Neural cell (in vitro differentiated cells): ENCODE measurements around the gene TYMP. TPM values are rescaled to one million over a fixed set of nuclear protein-coding genes. Genes with fewer than 3 reads are reported as not detected.

ENCODE experiments used
- H2AFZ ChIP-seq: fragments of 200-600, 300-800 bp; sonication (generic), shearing (Covaris generic); 2 replicates; pipeline ENCODE4 v1.6.0; 2014; ENCODE audit warnings: low read depth, mild to moderate bottlenecking, antibody characterized with exemption, low read length, moderate library complexity
- H3F3A ChIP-seq: fragments of 200-600 bp; shearing (Covaris generic); 2 replicates; pipeline ENCODE4 v1.6.1; 2016; ENCODE audit warnings: mild to moderate bottlenecking, moderate library complexity, mixed read lengths, antibody characterized with exemption, low read length; ENCODE audit not compliant: insufficient read depth, poor library complexity, severe bottlenecking
- H3K27ac ChIP-seq: fragments of 200-600, 300-800 bp; sonication (generic), shearing (Covaris generic); 2 replicates; pipeline ENCODE4 v1.5.1; 2014; ENCODE audit warnings: mild to moderate bottlenecking, low read length, moderate library complexity
- H3K27me3 ChIP-seq: fragments of 300-800, 200-600 bp; sonication (generic), shearing (Covaris generic); 2 replicates; pipeline ENCODE4 v1.6.0; 2014; ENCODE audit warnings: mild to moderate bottlenecking, low read depth, low read length, moderate library complexity; ENCODE audit not compliant: insufficient read depth
- H3K36me3 ChIP-seq: fragments of 300-800, 200-600 bp; sonication (generic), shearing (Covaris generic); 2 replicates; pipeline ENCODE4 v1.5.1; 2014; ENCODE audit warnings: mild to moderate bottlenecking, antibody characterized with exemption, low read length, moderate library complexity; ENCODE audit not compliant: insufficient read depth
- H3K4me2 ChIP-seq: fragments of 300-800, 200-600 bp; sonication (generic), shearing (Covaris generic); 2 replicates; pipeline ENCODE4 v1.6.0; 2014; ENCODE audit warnings: mild to moderate bottlenecking, low read length
- H3K4me3 ChIP-seq: fragments of 300-800, 200-600 bp; sonication (generic), shearing (Covaris generic); 2 replicates; pipeline ENCODE4 v1.5.1; 2014; ENCODE audit warnings: mild to moderate bottlenecking, low read length, moderate library complexity
- H3K79me2 ChIP-seq: fragments of 200-600 bp; shearing (Covaris generic); replicated peaks from 2 replicates; pipeline ENCODE4 v1.6.0; 2014; ENCODE audit warnings: mild to moderate bottlenecking, low read length, moderate library complexity; ENCODE audit not compliant: insufficient read depth
- H3K9ac ChIP-seq: fragments of 300-800, 200-600 bp; sonication (generic), shearing (Covaris generic); 2 replicates; pipeline ENCODE4 v1.6.1; 2016; ENCODE audit warnings: mild to moderate bottlenecking, low read length, mixed read lengths
- H3K9me2 ChIP-seq: fragments of 200-600 bp; shearing (Covaris generic); 2 replicates; pipeline ENCODE4 v1.6.1; 2016; ENCODE audit warnings: mild to moderate bottlenecking, low read length, mixed read lengths; ENCODE audit not compliant: insufficient read depth
- H3K9me3 ChIP-seq: fragments of 200-600, 300-800 bp; sonication (generic), shearing (Covaris generic); 2 replicates; pipeline ENCODE4 v1.6.1; 2016; ENCODE audit warnings: mild to moderate bottlenecking, mixed run types, low read length, moderate library complexity, mixed read lengths
- H4K20me1 ChIP-seq: fragments of 200-600 bp; shearing (Covaris generic); 2 replicates; pipeline ENCODE4 v1.6.1; 2016; ENCODE audit warnings: mild to moderate bottlenecking, mixed run types; ENCODE audit not compliant: insufficient read depth
- EP300 ChIP-seq: fragments of 450-650 bp; conservative IDR thresholded peaks from 2 replicates; pipeline ENCODE4 v1.6.1; 2014; ENCODE audit warnings: antibody characterized with exemption, mild to moderate bottlenecking, moderate library complexity; ENCODE audit not compliant: poor library complexity, severe bottlenecking
- EZH2 ChIP-seq: fragments of 200-600, 300-800 bp; shearing (Covaris generic), sonication (generic); IDR thresholded peaks from 2 replicates; pipeline ENCODE4 v1.6.1; 2014; ENCODE audit warnings: antibody characterized with exemption, low read length, borderline replicate concordance, mild to moderate bottlenecking; ENCODE audit not compliant: insufficient read depth, poor library complexity, severe bottlenecking
- MXI1 ChIP-seq: fragments of 450-650 bp; conservative IDR thresholded peaks from 2 replicates; pipeline ENCODE4 v1.6.1; 2014; ENCODE audit warnings: antibody characterized with exemption, mild to moderate bottlenecking; ENCODE audit not compliant: poor library complexity, severe bottlenecking
- POLR2AphosphoS5 ChIP-seq: IDR thresholded peaks from 2 replicates; pipeline ENCODE4 v1.6.1; 2012
- RAD21 ChIP-seq: fragments of 450-650 bp; conservative IDR thresholded peaks from 2 replicates; pipeline ENCODE4 v1.6.1; 2014; ENCODE audit warnings: antibody characterized with exemption, mild to moderate bottlenecking, moderate library complexity
- SMC3 ChIP-seq: fragments of 450-650 bp; conservative IDR thresholded peaks from 2 replicates; pipeline ENCODE4 v1.6.1; 2014; ENCODE audit warnings: antibody characterized with exemption, mild to moderate bottlenecking, moderate library complexity; ENCODE audit not compliant: poor library complexity
- TAF1 ChIP-seq: IDR thresholded peaks from 2 replicates; pipeline ENCODE4 v1.6.1; 2012; ENCODE audit warnings: low read depth
- polyA plus RNA-seq: library from polyadenylated mRNA; depleted of rRNA; stranded (reverse); fragments of >200 nt; gene quantifications from 2 replicates; pipeline ENCODE4 v1.2.3, GENCODE V29; 2014
- TF ChIP-seq, protein P1 (sequence below): fragments of 450-650 bp; IDR thresholded peaks from 2 replicates; pipeline ENCODE4 v1.5.1; 2014; ENCODE audit warnings: antibody characterized with exemption, mild to moderate bottlenecking, moderate library complexity; ENCODE audit not compliant: poor library complexity, severe bottlenecking
- TF ChIP-seq, protein P2 (sequence below): IDR thresholded peaks from 2 replicates; pipeline ENCODE4 v1.6.1; 2012; ENCODE audit warnings: borderline replicate concordance

TYMP gene
- polyA plus RNA-seq, 1 donor from 2014 or later = 0.87 TPM

DNA sequence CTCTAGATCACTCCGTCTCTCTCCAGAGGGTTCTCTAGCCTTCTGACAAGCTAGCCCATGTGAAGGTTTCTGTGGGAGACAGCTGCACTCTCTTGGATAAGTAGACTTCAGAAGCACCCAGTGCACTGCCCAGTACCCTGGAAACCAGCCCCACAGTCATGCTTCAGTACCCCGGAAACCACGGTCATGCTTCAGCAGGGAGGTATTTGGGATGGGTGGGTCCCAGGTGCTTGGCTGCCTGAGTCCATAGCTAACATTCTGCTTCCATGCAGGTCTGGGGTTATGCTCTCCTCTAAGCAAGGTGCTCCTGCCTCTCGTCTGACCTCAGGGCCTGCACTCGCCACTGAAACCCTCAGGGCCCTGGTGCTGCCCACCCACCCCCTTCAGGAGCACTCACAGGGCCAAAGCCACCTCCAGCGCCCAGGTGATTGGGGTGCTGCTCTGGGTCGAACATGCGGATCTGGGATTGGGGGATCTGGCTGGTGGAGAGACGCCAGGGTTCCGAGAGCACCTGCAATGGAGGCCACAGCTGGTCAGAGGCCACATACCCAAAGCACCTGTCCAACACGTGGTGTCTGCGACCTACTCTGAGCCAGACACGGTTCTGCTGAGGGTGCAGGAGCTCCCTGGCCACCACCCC is 40.2 kb upstream of the TYMP start:
- H3K36me3 ChIP-seq = peaks cover 4% of the 10 kb centered on the region
- H3F3A ChIP-seq = no peaks in the 10 kb centered on the region
- H3K9me2 ChIP-seq = no peaks in the 10 kb centered on the region

DNA sequence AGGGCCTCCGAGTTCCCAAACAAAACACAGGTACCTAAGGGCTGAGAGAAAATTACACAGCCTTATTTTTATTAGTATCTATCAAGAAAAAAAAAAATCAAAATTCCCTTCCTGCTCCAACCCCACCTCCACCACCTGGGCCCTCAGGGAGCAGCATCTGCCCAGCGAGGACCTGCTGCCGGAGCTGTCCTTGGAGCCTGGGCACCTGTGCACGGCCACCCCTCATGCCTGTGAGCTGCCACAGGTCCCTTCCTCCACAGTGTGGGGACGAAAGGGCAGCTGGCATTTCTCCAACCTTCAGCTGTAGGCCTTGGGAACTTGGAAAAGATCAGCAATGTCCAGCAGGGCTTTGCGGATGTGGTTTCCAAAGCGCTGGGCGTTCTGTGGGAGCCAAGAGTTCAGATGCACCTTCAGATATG is 39.2 kb upstream of the TYMP start:
- no peak overlapping the region for H3K4me3 ChIP-seq
- no peak overlapping the region for H3K27ac ChIP-seq
- H3K79me2 ChIP-seq = no peaks in the 10 kb centered on the region
- H3K9me2 ChIP-seq = no peaks in the 10 kb centered on the region
- H2AFZ ChIP-seq = no peak overlapping the region
- no peaks in the 10 kb centered on the region for H4K20me1 ChIP-seq
- no peak overlapping the region for H3K4me2 ChIP-seq
- H3K9me3 ChIP-seq = no peaks in the 10 kb centered on the region
- no peaks in the 10 kb centered on the region for H3F3A ChIP-seq
- TF ChIP-seq, protein P1, sequence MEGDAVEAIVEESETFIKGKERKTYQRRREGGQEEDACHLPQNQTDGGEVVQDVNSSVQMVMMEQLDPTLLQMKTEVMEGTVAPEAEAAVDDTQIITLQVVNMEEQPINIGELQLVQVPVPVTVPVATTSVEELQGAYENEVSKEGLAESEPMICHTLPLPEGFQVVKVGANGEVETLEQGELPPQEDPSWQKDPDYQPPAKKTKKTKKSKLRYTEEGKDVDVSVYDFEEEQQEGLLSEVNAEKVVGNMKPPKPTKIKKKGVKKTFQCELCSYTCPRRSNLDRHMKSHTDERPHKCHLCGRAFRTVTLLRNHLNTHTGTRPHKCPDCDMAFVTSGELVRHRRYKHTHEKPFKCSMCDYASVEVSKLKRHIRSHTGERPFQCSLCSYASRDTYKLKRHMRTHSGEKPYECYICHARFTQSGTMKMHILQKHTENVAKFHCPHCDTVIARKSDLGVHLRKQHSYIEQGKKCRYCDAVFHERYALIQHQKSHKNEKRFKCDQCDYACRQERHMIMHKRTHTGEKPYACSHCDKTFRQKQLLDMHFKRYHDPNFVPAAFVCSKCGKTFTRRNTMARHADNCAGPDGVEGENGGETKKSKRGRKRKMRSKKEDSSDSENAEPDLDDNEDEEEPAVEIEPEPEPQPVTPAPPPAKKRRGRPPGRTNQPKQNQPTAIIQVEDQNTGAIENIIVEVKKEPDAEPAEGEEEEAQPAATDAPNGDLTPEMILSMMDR = no peak
- TF ChIP-seq MXI1 = no peak
- no peak for TF ChIP-seq TAF1
- no peak for TF ChIP-seq EZH2
- no peak for TF ChIP-seq SMC3
- TF ChIP-seq, protein P2, sequence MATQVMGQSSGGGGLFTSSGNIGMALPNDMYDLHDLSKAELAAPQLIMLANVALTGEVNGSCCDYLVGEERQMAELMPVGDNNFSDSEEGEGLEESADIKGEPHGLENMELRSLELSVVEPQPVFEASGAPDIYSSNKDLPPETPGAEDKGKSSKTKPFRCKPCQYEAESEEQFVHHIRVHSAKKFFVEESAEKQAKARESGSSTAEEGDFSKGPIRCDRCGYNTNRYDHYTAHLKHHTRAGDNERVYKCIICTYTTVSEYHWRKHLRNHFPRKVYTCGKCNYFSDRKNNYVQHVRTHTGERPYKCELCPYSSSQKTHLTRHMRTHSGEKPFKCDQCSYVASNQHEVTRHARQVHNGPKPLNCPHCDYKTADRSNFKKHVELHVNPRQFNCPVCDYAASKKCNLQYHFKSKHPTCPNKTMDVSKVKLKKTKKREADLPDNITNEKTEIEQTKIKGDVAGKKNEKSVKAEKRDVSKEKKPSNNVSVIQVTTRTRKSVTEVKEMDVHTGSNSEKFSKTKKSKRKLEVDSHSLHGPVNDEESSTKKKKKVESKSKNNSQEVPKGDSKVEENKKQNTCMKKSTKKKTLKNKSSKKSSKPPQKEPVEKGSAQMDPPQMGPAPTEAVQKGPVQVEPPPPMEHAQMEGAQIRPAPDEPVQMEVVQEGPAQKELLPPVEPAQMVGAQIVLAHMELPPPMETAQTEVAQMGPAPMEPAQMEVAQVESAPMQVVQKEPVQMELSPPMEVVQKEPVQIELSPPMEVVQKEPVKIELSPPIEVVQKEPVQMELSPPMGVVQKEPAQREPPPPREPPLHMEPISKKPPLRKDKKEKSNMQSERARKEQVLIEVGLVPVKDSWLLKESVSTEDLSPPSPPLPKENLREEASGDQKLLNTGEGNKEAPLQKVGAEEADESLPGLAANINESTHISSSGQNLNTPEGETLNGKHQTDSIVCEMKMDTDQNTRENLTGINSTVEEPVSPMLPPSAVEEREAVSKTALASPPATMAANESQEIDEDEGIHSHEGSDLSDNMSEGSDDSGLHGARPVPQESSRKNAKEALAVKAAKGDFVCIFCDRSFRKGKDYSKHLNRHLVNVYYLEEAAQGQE = no peak
- no peak for TF ChIP-seq EP300
- TF ChIP-seq RAD21 = no peak
- TF ChIP-seq POLR2AphosphoS5 = no peak
- H3K27me3 ChIP-seq = no peaks in the 10 kb centered on the region
- no peak overlapping the region for H3K9ac ChIP-seq
- peaks cover 4% of the 10 kb centered on the region for H3K36me3 ChIP-seq

More for the DNA sequence above, 40.2 kb upstream of the TYMP start:
- Histone ChIP-seq H4K20me1 (no peaks in the 10 kb centered on the region), H3K4me2 (no peak overlapping the region), H3K79me2 (no peaks in the 10 kb centered on the region), H3K4me3 (no peak overlapping the region), H2AFZ (no peak overlapping the region), H3K27me3 (no peaks in the 10 kb centered on the region), H3K27ac (no peak overlapping the region), H3K9me3 (no peaks in the 10 kb centered on the region), H3K9ac (no peak overlapping the region)
- TF ChIP-seq EZH2 (no peak), POLR2AphosphoS5 (no peak), RAD21 (no peak), TAF1 (no peak), MXI1 (no peak), SMC3 (no peak), EP300 (no peak)
- TF ChIP-seq, protein P2 = no peak
- TF ChIP-seq, protein P1 = no peak
